Breast epithelium (tissue), 4 donors: ENCODE measurements around the gene PDE6B. TPM values are rescaled to one million over a fixed set of nuclear protein-coding genes. Genes with fewer than 3 reads are reported as not detected.

ENCODE experiments used
- DNase-seq, 2 donors: peaks; one replicate each; pipeline ENCODE4 v3.0.0-alpha.2; 2019; ENCODE audit warnings: low spot score in 2 of 2
- H3K27ac ChIP-seq, 2 donors: fragments of 200-600 bp; sonication (generic) in 1 of 2; one replicate each; pipeline ENCODE4 v1.5.1; 2016 to 2019; ENCODE audit warnings: mild to moderate bottlenecking in 1 of 2
- H3K27me3 ChIP-seq, 2 donors: fragments of 200-600 bp; sonication (generic) in 1 of 2; one replicate each; pipeline versions ENCODE4 v1.5.1 to v1.6.0; 2017 to 2019; ENCODE audit warnings: control low read depth in 1 of 2, mild to moderate bottlenecking in 1 of 2
- H3K36me3 ChIP-seq: fragments of 200-600 bp; one replicate; pipeline ENCODE4 v1.5.1; 2019
- H3K4me1 ChIP-seq, 2 donors: fragments of 200-600 bp; sonication (generic); one replicate each; pipeline ENCODE4 v1.5.1; 2016 to 2019; ENCODE audit warnings: control low read depth in 1 of 2
- H3K4me3 ChIP-seq, 3 donors: fragments of 200-600 bp; sonication (generic); 1 replicate in 2 of 3; 2 replicates in 1 of 3; pipeline ENCODE4 v1.5.1; 2016 to 2019; ENCODE audit warnings: mild to moderate bottlenecking in 3 of 3, moderate library complexity in 2 of 3
- H3K9me3 ChIP-seq, 2 donors: fragments of 200-600 bp; sonication (generic) in 1 of 2; one replicate each; pipeline ENCODE4 v1.5.1; 2016 to 2019; ENCODE audit warnings: control low read depth in 1 of 2
- CTCF ChIP-seq, 3 donors: fragments of 450-650 bp; IDR thresholded peaks; one replicate each; pipeline ENCODE4 v1.5.1; 2016 to 2017; ENCODE audit warnings: antibody characterized with exemption in 3 of 3, mild to moderate bottlenecking in 3 of 3, moderate library complexity in 3 of 3
- POLR2A ChIP-seq: fragments of 450-650 bp; IDR thresholded peaks from one replicate; pipeline ENCODE4 v1.6.1; 2016; ENCODE audit warnings: antibody characterized with exemption, mild to moderate bottlenecking, moderate library complexity
- POLR2AphosphoS5 ChIP-seq, 3 donors: sonication (generic); formaldehyde crosslinking; IDR thresholded peaks; one replicate each; pipeline ENCODE4 v1.6.1; 2017; ENCODE audit warnings: antibody characterized with exemption in 3 of 3
- intact Hi-C: fragments of 100-400 bp; cut with DNase I; formaldehyde crosslinking; loops from one replicate; pipeline ENCODE4 v1.15.1; 2023; ENCODE audit warnings: low total_unique reads
- total RNA-seq, 3 donors: library from RNA; depleted of rRNA; stranded (reverse); fragments of >200 nt; gene quantifications; one replicate each; pipeline ENCODE4 v1.1.0, GENCODE V29; 2016

Gene PDE6B
- total RNA-seq, 3 donors from 2014 or later: 2.7 to 10.2 (median 8.5) TPM

DNA sequence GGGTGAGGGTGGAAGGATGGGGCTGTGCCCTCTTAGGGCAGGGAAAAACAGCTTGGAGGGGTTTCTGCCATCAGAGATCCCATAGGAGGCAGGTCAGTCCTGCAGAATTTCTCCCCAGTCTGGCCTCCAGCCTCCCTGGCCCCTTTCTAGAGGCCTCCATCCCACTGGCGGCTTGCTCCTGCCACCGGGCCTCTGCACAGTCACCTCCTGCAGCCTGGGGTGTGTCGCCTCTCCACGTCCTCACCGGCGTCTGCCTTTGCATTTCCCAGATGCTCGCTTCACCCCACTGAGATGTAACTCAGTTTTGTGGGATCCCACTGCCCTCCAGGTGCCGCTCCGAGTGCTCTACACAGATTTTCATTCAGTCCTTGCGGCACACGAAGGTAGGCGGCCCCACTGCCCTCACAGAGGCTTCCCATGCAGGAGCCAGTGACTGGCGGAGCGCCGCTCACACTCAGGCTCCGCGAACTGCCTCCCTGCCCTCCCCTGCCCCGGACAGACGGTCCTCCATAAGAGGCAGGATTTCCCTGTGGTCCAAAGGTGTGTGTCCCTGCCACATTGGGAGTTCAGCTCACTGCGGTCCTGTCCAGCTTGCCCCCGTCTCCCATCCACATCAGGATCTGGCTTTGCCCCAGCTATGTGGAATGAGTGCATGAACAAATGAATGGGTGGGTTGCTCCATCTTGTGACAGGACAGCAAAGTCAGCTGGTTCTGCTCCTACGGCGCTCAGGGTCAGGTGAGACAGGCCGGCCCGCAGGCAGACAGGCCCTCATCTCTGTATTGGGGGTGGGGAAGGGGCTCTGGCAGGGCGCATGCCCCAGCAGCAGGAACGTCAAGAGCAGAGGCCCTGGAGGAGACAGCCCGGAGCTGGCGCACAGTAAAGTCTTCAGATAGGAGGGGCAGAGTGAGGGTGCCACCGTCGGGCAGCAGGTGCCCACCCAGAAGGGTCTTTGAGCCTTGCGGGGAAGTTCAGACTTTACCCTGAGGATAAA lies 46.6 kb upstream of the PDE6B start:
- no peak for TF ChIP-seq POLR2AphosphoS5 (IDR thresholded peaks at IDR 0.05)
- no peak for TF ChIP-seq CTCF (IDR thresholded peaks at IDR 0.05)
- TF ChIP-seq POLR2A: no peak
- H3K27me3 ChIP-seq: peaks cover 8 to 76% of the 10 kb centered on the region in 2 donors

DNA sequence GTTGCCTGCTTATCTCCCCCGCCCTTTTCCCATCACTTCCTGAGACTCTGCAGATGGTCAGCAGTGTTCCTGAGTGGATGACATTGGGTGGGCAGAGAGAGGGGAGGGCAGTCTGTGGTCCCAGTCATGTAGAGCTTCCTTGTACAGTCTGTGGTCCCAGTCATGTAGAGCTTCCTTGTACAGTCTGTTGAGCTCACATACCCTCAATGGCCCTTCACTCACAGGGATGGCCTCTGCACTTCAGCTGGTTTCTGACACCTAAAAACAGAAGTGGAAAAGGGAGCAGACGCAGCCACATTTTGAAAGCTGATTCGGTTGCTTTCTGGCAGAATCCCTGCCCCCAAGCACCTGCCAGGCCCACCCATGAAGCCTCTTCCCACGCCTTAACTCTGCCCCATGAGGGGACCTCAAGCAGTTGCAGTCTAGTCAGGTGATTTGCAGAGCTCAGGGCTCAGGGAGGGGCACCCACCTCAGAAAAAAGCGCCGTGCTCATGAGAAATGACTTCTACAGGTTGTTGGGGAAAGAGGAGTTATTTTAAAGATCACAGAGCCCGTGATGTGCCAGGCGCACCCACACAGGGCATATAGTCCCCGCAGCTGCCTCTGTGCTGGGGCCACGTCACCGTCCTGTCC lies 45.7 kb upstream of the PDE6B start:
- no peak for DNase-seq
- Histone ChIP-seq H3K36me3 (no peaks in the 10 kb centered on the region), H3K4me1 (peaks cover 0 to 6% of the 10 kb centered on the region in 2 donors), H3K27me3 (peaks cover 5 to 69% of the 10 kb centered on the region in 2 donors), H3K27ac (no peak overlapping the region), H3K9me3 (peaks cover 0 to 14% of the 10 kb centered on the region in 2 donors), H3K4me3 (no peak overlapping the region)
- TF ChIP-seq POLR2A: no peak
- intact Hi-C loops: no loop called here

More for the DNA sequence above, 46.6 kb upstream of the PDE6B start:
- Histone ChIP-seq H3K36me3 (no peaks in the 10 kb centered on the region), H3K9me3 (peaks cover 0 to 5% of the 10 kb centered on the region in 2 donors), H3K4me3 (no peak overlapping the region), H3K27ac (no peak overlapping the region), H3K4me1 (peaks cover 0 to 9% of the 10 kb centered on the region in 2 donors)
- intact Hi-C loops: no loop called here
- no peak for DNase-seq

DNA sequence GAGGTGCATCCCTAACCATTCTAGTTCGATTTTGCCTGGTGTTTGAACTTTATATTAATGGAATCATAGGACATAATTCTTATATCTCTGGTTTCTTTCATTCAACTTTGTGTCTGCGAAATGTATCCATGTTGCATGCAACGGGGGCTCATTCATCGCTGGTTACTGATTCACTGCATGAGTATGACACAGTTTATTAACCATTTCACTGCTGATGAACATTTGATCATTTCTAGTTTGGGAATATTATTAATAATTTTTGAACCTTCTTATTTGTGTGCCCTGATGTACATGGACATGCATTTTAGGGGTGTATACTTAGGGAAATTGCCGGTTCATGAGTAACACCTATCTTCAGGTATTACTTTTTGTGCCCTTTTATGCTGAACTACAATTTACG lies 44.2 kb upstream of the PDE6B start:
- Histone ChIP-seq H3K27ac (no peak overlapping the region), H3K27me3 (peaks cover 3 to 62% of the 10 kb centered on the region in 2 donors), H3K4me3 (no peak overlapping the region), H3K36me3 (no peaks in the 10 kb centered on the region), H3K9me3 (peaks cover 0 to 15% of the 10 kb centered on the region in 2 donors), H3K4me1 (peaks cover 0 to 4% of the 10 kb centered on the region in 2 donors)
- intact Hi-C loops: no loop called here
- DNase-seq: no peak
- no peak for TF ChIP-seq POLR2A
- no peak for TF ChIP-seq CTCF (IDR thresholded peaks at IDR 0.05)
- no peak for TF ChIP-seq POLR2AphosphoS5 (IDR thresholded peaks at IDR 0.05)

GRCh38 chr4:581753-582361 lies 43.5 kb upstream of the PDE6B start:
- TF ChIP-seq POLR2A (no peak), CTCF (IDR thresholded peaks at IDR 0.05) (no peak), POLR2AphosphoS5 (IDR thresholded peaks at IDR 0.05) (no peak)
- H3K36me3 ChIP-seq: no peaks in the 10 kb centered on the region
- H3K9me3 ChIP-seq: peaks cover 0 to 15% of the 10 kb centered on the region in 2 donors
- H3K27ac ChIP-seq: no peak overlapping the region
- H3K27me3 ChIP-seq: peaks cover 3 to 57% of the 10 kb centered on the region in 2 donors
- peaks cover 0 to 4% of the 10 kb centered on the region in 2 donors for H3K4me1 ChIP-seq
- DNase-seq: no peak
- H3K4me3 ChIP-seq: no peak overlapping the region
- intact Hi-C loops: no loop called here

- H3K27me3 ChIP-seq: peaks cover 0 to 47% of the 10 kb centered on the region in 2 donors
These were observed 41.6 kb upstream of the PDE6B start for GRCh38 chr4:583820-584219.

More at GRCh38 chr4:583820-584219, 41.6 kb upstream of the PDE6B start:
- peaks cover 5 to 15% of the 10 kb centered on the region in 2 donors for H3K9me3 ChIP-seq
- H3K4me3 ChIP-seq: no peak overlapping the region
- H3K27ac ChIP-seq: no peak overlapping the region
- TF ChIP-seq POLR2AphosphoS5 (IDR thresholded peaks at IDR 0.05) (no peak), POLR2A (no peak), CTCF (IDR thresholded peaks at IDR 0.05) (no peak)
- no peaks in the 10 kb centered on the region for H3K36me3 ChIP-seq
- intact Hi-C loops: no loop called here
- DNase-seq: no peak
- H3K4me1 ChIP-seq: no peaks in the 10 kb centered on the region
